K562 (cell line): ENCODE measurements around the gene PSMA6. TPM values are rescaled to one million over a fixed set of nuclear protein-coding genes. Genes with fewer than 3 reads are reported as not detected.

ENCODE experiments used
- ATF7 ChIP-seq: fragments of 450-650 bp; IDR thresholded peaks from 2 replicates; pipeline ENCODE4 v1.7.1; 2014; ENCODE audit warnings: mild to moderate bottlenecking, moderate library complexity
- BCLAF1 ChIP-seq, 2 experiments: fragments of 450-650 bp in 1 of 2; IDR thresholded peaks; 2 replicates each; pipeline ENCODE4 v1.6.1; 2011 to 2017; ENCODE audit warnings: low read depth in 2 of 2, antibody characterized with exemption in 1 of 2, borderline replicate concordance in 1 of 2, low read length in 1 of 2, mild to moderate bottlenecking in 1 of 2, mixed read lengths in 1 of 2; ENCODE audit not compliant: control insufficient read depth in 1 of 2
- CBX8 ChIP-seq: fragments of 200-600 bp; sonication (generic); IDR thresholded peaks from 2 replicates; pipeline ENCODE4 v1.6.1; 2012; ENCODE audit warnings: borderline replicate concordance, mixed run types, low read depth, mild to moderate bottlenecking, moderate library complexity, mixed read lengths, low read length, control low read depth, inconsistent platforms; ENCODE audit not compliant: poor library complexity, severe bottlenecking; ENCODE audit errors: extremely low read depth
- ELF2 ChIP-seq: fragments of 250-450 bp; sonication (Bioruptor Pico); IDR thresholded peaks from 2 replicates; pipeline ENCODE4 v1.5.0; 2021; ENCODE audit warnings: mild to moderate bottlenecking
- KDM4B ChIP-seq, 2 experiments: fragments of 450-650 bp in 1 of 2; sonication (generic) in 1 of 2; IDR thresholded peaks; 2 replicates each; pipeline ENCODE4 v1.6.1; 2016 to 2017; ENCODE audit warnings: borderline replicate concordance in 2 of 2, antibody characterized with exemption in 1 of 2, low read depth in 1 of 2, mild to moderate bottlenecking in 1 of 2
- L3MBTL2 ChIP-seq: fragments of 450-650 bp; IDR thresholded peaks from 2 replicates; pipeline ENCODE4 v1.6.1; 2016; ENCODE audit warnings: mild to moderate bottlenecking, moderate library complexity
- MTA2 ChIP-seq: fragments of 450-650 bp; IDR thresholded peaks from 2 replicates; pipeline ENCODE4 v1.6.1; 2016; ENCODE audit warnings: low read depth
- POLR2B ChIP-seq: fragments of 450-650 bp; IDR thresholded peaks from 2 replicates; pipeline ENCODE4 v1.6.1; 2018; ENCODE audit warnings: low read depth; ENCODE audit not compliant: partially characterized antibody
- RBM15 ChIP-seq: fragments of 200-400 bp; formaldehyde crosslinking; IDR thresholded peaks from 2 replicates; pipeline ENCODE4 v1.6.1; 2018; ENCODE audit warnings: mild to moderate bottlenecking, low read length, moderate library complexity; ENCODE audit not compliant: insufficient read depth
- SPI1 ChIP-seq: IDR thresholded peaks from 2 replicates; pipeline ENCODE4 v1.6.1; 2011; ENCODE audit warnings: low read depth, low read length, control low read depth, borderline replicate concordance
- TCF7 ChIP-seq: sonication (generic); IDR thresholded peaks from 2 replicates; pipeline ENCODE4 v1.6.1; 2016; ENCODE audit warnings: antibody characterized with exemption, borderline replicate concordance
- polyA plus RNA-seq, 8 experiments: library from polyadenylated mRNA; depleted of rRNA in 4 of 8; stranded (reverse) in 5 of 8; unstranded in 3 of 8; fragments of >200 nt; fragmentation: Nextera tagmentation in 2 of 8; fragmentation: Illumina TruSeq in 1 of 8; extraction: Ambion mirVana in 2 of 8; extraction: Trizol in 1 of 8; gene quantifications; 2 replicates each; pipeline versions ENCODE4 v1.2.1 to v1.2.3, GENCODE V29; 2011 to 2014; ENCODE audit warnings: inconsistent platforms in 1 of 8, missing spikeins in 1 of 8
- total RNA-seq, 7 experiments: library from RNA; depleted of rRNA in 6 of 7; stranded (reverse); fragments of >200 nt in 6 of 7; fragmentation: Illumina TruSeq in 2 of 7; extraction: Trizol in 2 of 7; gene quantifications; 2 replicates each; pipeline versions ENCODE4 v1.2.1 to v1.2.3, GENCODE V29; 2011 to 2021; ENCODE audit warnings: low replicate concordance in 1 of 7
- TF ChIP-seq, protein P1 (sequence below): fragments of 250-450 bp; sonication (Bioruptor Pico); IDR thresholded peaks from 2 replicates; pipeline ENCODE4 v1.8.0; 2022; ENCODE audit warnings: moderate library complexity, mild to moderate bottlenecking, inconsistent platforms

Gene PSMA6
- total and polyA plus RNA-seq, 9 of the 15 experiments (the other 6 are each of a cell fraction or from before 2014, with no cell fraction given): 210 to 952 (median 288) TPM

GRCh38 chr14:35292051-35292769 lies at the start of gene PSMA6 (continued):
- TF ChIP-seq BCLAF1 (IDR thresholded peaks at IDR 0.05; ENCODE audit: borderline replicate concordance in 1 of 2, control insufficient read depth in 1 of 2, low read depth in 2 of 2, low read length in 1 of 2) (no peak), RBM15 (no peak), ATF7 (peak; percentile 66; the same call in 1 of the 2 replicates), MTA2 (0 out of 2 replicates have a peak, but pooled peaks have one; percentile 41), CBX8 (no peak), KDM4B (IDR thresholded peaks at IDR 0.05; ENCODE audit: borderline replicate concordance in 2 of 2, low read depth in 1 of 2) (peak in 1 of 2 experiments; percentile 95; a peak in 2 of 4 replicates), TCF7 (peak; percentile 76; the same call in 1 of the 2 replicates), L3MBTL2 (0 out of 2 replicates have a peak, but pooled peaks have one; percentile 20), POLR2B (peak; percentile 69), ELF2 (CRISPR knock-in tag) (peak; percentile 86), SPI1 (0 out of 2 replicates have a peak, but pooled peaks have one; percentile 11)
- TF ChIP-seq, protein P1, sequence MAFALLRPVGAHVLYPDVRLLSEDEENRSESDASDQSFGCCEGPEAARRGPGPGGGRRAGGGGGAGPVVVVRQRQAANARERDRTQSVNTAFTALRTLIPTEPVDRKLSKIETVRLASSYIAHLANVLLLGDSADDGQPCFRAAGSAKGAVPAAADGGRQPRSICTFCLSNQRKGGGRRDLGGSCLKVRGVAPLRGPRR (CRISPR knock-in tag): no peak
- TF ChIP-seq, all 486 proteins: peak for 90
